NCI-H187 (cell line): ENCODE measurements around the gene TMEM38B.
"Not testable (repeated sequence)": the region's sequence is repeated elsewhere in the genome, so short reads cannot be mapped to it uniquely, and the experiment has no call there.

Experiments used
- DNase-seq, 2 experiments: peaks; one replicate each; lab custom pipeline; 2025; lab: John Stamatoyannopoulos, UW

Gene TMEM38B

GRCh38 chr9:105722099-105722498 lies 27.8 kb downstream of the TMEM38B start:
- no peak for DNase-seq

DNA sequence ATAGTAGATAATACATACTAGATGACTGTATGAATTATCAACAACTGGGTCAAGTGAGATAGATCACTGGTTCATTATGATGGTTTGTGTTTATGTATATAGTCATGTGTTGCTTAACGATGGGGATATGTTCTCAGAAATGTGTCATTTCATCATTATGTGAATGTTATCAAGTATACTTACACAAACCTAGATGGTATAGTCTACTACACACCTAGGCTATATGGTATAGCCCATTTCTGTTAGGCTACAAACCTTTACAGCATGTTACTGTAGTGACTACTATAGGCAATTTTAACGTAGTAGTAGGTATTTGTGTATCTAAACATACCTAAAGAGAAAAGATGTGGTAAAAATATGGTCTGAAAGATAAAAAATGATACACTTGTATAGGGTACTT lies 31.0 kb downstream of the TMEM38B start:
- no peak for DNase-seq

- not testable (repeated sequence) for DNase-seq
These were observed 33.9 kb downstream of the TMEM38B start for GRCh38 chr9:105728230-105728629.

DNA sequence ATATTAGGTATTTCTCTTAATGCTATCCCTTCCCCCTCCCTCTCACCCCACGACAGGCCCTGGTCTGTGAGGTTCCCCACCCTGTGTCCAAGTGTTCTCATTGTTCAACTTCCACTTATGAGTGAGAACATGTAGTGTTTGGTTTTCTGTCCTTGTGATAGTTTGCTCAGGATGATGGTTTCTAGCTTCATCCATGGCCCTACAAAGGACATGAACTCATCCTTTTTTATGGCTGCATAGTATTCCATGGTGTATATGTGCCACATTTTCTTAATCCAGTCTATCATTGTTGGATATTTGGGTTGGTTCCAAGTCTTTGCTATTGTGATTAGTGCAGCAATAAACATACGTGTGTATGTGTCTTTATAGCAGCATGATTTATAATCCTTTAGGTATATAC lies 37.1 kb downstream of the TMEM38B start:
- DNase-seq = not testable (repeated sequence)

DNA sequence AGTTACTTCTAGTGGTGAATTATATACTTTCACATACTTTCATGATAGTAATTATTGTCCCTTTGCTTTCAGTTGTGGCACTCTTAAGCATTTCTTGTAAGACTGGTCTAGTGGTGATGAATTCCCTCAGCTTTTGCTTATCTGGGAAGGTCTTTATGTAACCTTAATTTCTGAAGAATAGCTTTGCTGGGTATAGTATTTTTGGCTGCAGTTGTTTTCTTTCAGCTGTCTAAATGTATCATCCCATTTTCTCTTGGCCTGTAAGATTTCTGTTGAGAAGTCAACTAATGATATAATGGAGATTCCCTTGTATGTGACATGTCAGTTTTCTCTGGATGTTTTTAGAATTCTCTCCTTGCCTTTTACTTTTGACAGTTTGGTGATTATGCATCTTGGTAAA lies 41.0 kb downstream of the TMEM38B start:
- no peak for DNase-seq

- no peak for DNase-seq
These were observed 42.9 kb downstream of the TMEM38B start for GRCh38 chr9:105737205-105737604.

- no peak for DNase-seq
These were observed 47.7 kb downstream of the TMEM38B start for GRCh38 chr9:105742088-105742487.

DNA sequence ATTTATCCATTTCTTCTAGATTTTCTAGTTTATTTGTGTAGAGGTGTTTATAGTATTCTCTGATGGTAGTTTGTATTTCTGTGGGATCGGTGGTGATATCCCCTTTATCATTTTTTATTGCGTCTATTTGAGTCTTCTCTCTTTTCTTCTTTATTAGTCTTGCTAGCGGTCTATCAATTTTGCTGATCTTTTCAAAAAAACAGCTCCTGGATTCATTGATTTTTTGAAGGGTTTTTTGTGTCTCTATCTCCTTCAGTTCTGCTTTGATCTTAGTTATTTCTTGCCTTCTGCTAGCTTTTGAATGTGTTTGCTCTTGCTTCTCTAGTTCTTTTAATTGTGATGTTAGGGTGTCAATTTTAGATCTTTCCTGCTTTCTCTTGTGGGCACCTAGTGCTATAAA lies 53.0 kb downstream of the TMEM38B start:
- not testable (repeated sequence) for DNase-seq

DNA sequence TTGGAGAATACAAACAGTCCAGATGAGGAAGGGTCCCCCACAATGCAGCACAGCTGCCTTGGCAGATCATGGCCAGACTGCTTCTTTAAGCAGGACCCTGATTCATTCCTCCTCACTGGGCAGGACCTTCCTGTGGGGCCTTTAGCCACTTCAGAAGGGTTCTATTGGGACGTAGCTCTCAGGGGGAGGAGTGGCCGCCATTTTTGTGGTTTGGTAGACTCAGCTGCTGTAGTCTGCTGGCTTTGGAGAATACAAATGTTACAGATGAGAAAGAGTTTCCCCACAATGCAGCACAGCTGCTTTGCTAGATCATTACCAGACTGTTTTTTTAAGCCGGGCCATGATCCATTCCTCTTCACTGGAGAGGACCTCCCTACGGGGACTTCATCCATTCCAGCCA lies 57.4 kb downstream of the TMEM38B start:
- no peak for DNase-seq

DNA sequence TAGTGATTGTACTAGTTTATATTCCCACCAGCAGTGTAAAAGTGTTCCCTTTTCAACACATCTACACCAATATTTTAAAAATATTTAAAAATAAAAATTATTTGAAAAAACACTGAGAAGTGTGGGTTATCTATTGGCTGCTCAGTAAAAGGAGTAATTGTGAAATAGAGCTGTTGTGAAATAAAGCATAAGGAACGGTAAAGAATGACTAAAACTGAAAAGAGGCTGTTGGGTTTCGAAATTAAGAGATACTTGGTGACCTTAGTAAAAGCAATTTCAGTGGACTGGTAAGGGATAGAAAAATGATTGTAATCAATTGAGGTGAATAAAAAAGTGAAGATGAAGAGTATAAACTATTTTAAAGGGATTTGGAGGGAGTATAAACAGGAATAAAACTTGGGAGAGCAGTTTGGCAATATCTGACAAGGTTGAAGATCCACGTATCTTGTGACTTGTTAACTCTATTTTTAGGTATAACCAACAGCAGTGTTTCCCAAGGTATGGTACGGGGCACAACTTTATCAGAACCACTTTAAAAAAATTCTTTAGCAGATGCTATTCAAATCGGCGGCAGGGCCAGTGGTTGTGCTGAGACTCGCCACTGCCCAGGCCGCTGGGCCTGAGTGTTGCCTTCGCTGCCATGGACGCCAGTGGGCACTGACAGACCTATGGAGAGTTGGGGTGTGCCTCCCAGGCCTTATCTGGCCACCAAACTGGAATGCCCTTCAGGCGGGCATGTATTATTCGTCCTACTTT lies 63.3 kb downstream of the TMEM38B start:
- no peak for DNase-seq

- no peak for DNase-seq
These were observed 65.7 kb downstream of the TMEM38B start for GRCh38 chr9:105760053-105760452.

DNA sequence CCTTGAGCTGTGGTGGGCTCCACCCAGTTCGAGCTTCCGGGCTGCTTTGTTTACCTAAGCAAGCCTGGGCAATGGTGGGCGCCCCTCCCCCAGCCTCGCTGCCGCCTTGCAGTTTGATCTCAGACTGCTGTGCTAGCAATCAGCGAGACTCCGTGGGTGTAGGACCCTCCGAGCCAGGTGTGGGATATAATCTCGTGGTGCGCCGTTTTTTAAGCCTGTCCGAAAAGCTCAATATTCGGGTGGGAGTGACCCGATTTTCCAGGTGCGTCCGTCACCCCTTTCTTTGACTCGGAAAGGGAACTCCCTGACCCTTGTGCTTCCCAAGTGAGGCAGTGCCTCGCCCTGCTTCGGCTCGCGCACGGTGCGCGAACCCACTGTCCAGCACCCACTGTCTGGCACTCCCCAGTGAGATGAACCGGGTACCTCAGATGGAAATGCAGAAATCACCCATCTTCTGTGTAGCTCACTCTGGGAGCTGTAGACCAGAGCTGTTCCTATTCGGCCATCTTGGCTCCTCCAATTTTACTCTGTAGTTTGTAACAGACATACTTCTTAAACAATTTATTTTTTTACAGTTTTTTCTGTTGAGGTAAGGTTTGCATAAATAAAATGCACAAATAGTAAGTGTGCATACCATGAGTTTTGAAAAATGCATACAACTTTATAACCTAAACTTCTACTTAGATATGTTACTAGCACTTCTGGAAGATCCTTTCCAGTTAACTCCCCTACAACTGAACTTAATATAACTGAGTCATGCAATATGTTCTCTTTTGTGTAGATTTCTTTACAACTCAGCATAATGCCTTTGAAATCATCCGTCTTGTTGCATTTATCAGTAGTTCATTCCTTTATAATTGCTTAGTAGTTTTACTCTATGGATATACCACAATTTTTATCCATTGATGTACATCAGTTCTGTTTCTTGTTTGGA lies 88.5 kb downstream of the TMEM38B start:
- not testable (repeated sequence) for DNase-seq

DNA sequence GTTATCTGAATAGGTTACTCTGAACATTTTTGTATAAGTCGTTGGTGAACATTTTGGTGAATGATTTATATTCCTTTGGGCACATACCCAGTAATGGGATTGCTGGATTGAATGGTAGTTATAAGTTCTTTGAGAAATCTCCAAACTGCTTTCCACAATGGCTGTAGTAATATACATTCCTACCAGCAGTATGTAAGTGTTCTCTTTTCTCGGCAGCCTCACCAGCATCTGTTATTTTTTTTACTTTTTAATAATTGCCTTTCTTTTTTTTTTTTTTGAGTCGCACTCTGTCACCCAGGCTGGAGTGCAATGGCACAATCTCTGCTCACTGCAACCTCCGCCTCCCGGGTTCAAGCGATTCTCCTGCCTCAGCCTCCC lies 89.1 kb downstream of the TMEM38B start:
- not testable (repeated sequence) for DNase-seq

DNA sequence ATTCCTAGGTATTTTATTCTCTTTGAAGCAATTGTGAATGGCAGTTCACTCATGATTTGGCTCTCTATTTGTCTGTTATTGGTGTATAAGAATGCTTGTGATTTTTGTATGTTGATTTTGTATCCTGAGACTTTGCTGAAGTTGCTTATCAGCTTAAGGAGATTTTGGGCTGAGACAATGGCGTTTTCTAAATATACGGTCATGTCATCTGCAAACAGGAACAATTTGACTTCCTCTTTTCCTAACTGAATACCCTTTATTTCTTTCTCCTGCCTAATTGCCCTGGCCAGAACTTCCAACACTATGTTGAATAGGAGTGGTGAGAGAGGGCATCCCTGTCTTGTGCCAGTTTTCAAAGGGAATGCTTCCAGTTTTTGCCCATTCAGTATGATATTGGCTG lies 92.5 kb downstream of the TMEM38B start:
- DNase-seq = not testable (repeated sequence)

GRCh38 chr9:105816202-105816744 lies 121.9 kb downstream of the TMEM38B start:
- no peak for DNase-seq

GRCh38 chr9:105816981-105817380 lies 122.6 kb downstream of the TMEM38B start:
- no peak for DNase-seq

- no peak for DNase-seq
These were observed 124.6 kb downstream of the TMEM38B start for GRCh38 chr9:105818903-105819302.

DNA sequence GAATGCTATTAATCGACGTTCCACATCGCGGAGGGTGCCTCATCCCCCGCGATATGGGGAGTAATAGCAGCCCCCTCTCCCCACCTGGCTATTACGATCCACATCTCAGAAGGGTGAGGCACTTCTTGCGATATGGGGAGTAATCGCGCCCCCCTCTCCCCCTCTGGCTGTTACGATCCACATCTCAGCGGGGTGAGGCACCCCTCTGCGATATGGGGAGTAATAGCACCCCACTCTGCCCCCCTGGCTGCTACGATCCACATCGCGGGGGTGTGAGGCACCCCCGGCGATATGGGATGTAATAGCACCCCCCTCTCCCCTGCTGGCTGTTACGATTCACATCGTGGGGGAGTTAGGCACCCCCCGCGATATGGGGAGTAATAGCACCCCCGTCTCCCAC lies 128.5 kb downstream of the TMEM38B start:
- no peak for DNase-seq
